Activated T-cell treated with anti-CD3 and anti-CD28 coated beads, Interleukin-2, amount 50 U/mL, for 4 hours (primary cell): ENCODE data around the gene TFDP1. TPM values are rescaled to one million over a fixed set of nuclear protein-coding genes. Genes with fewer than 3 reads are reported as not detected.

Experiments used
- ATAC-seq, 2 donors: fragments of 200-7000 bp; cut with Tn5 transposase; one replicate each; pipeline ENCODE4 v1.10.0; 2021
- DNase-seq: peaks from one replicate; pipeline ENCODE4 v3.0.0-alpha.2; 2020
- H3K27me3 Mint-ChIP-seq: one replicate; pipeline ENCODE4 v1.8.0; 2021; ENCODE audit warnings: low read depth, mixed read lengths
- H3K36me3 Mint-ChIP-seq: one replicate; pipeline ENCODE4 v1.8.0; 2022; ENCODE audit warnings: mixed read lengths; ENCODE audit not compliant: insufficient read depth
- H3K4me1 Mint-ChIP-seq: one replicate; pipeline ENCODE4 v1.8.0; 2021; ENCODE audit warnings: low read depth, mixed read lengths
- H3K4me3 Mint-ChIP-seq: one replicate; pipeline ENCODE4 v1.8.0; 2021; ENCODE audit warnings: mild to moderate bottlenecking, moderate library complexity, mixed read lengths
- H3K9me3 Mint-ChIP-seq: one replicate; pipeline ENCODE4 v1.8.0; 2021; ENCODE audit warnings: mixed read lengths
- total RNA-seq, 3 donors: library from RNA; stranded (reverse); gene quantifications; one replicate each; pipeline ENCODE4 v1.2.1, GENCODE V29; 2021

TFDP1 gene
- total RNA-seq, 3 donors from 2014 or later = 147 to 200 (median 172) TPM

GRCh38 chr13:113631341-113632095, 47.0 kb downstream of the TFDP1 start:
- Mint-ChIP-seq H3K4me1 (peaks cover 23% of the 10 kb centered on the region), H3K36me3 (peaks cover 35% of the 10 kb centered on the region), H3K4me3 (no peak overlapping the region), H3K27me3 (no peaks in the 10 kb centered on the region), H3K9me3 (no peaks in the 10 kb centered on the region)
- no peak for DNase-seq
- no peak for ATAC-seq

GRCh38 chr13:113632706-113633484, 48.3 kb downstream of the TFDP1 start:
- Mint-ChIP-seq H3K27me3 (no peaks in the 10 kb centered on the region), H3K36me3 (peaks cover 39% of the 10 kb centered on the region), H3K4me3 (no peak overlapping the region), H3K9me3 (no peaks in the 10 kb centered on the region), H3K4me1 (peaks cover 23% of the 10 kb centered on the region)
- DNase-seq (no peak), ATAC-seq (no peak)

GRCh38 chr13:113633485-113633873, 48.9 kb downstream of the TFDP1 start:
- H3K4me1 Mint-ChIP-seq = peaks cover 23% of the 10 kb centered on the region
- no peak overlapping the region for H3K4me3 Mint-ChIP-seq
- H3K27me3 Mint-ChIP-seq = no peaks in the 10 kb centered on the region
- H3K36me3 Mint-ChIP-seq = peaks cover 39% of the 10 kb centered on the region
- H3K9me3 Mint-ChIP-seq = no peaks in the 10 kb centered on the region
- ATAC-seq (no peak), DNase-seq (no peak)

GRCh38 chr13:113634279-113635047, 49.9 kb downstream of the TFDP1 start:
- H3K27me3 Mint-ChIP-seq = no peaks in the 10 kb centered on the region
- ATAC-seq (no peak), DNase-seq (no peak)
- peaks cover 39% of the 10 kb centered on the region for H3K36me3 Mint-ChIP-seq
- H3K9me3 Mint-ChIP-seq = no peaks in the 10 kb centered on the region
- no peak overlapping the region for H3K4me3 Mint-ChIP-seq
- H3K4me1 Mint-ChIP-seq = peaks cover 23% of the 10 kb centered on the region

- peaks cover 44% of the 10 kb centered on the region for H3K36me3 Mint-ChIP-seq
- no peaks in the 10 kb centered on the region for H3K9me3 Mint-ChIP-seq
- no peak overlapping the region for H3K4me3 Mint-ChIP-seq
- H3K27me3 Mint-ChIP-seq = no peaks in the 10 kb centered on the region
- DNase-seq (no peak), ATAC-seq (no peak)
- peaks cover 23% of the 10 kb centered on the region for H3K4me1 Mint-ChIP-seq
These were observed 50.5 kb downstream of the TFDP1 start for GRCh38 chr13:113635048-113635420.

GRCh38 chr13:113635709-113636108, 51.2 kb downstream of the TFDP1 start:
- H3K4me1 Mint-ChIP-seq = peaks cover 23% of the 10 kb centered on the region
- H3K9me3 Mint-ChIP-seq = no peaks in the 10 kb centered on the region
- ATAC-seq (no peak), DNase-seq (no peak)
- H3K36me3 Mint-ChIP-seq = peaks cover 50% of the 10 kb centered on the region
- H3K4me3 Mint-ChIP-seq = no peak overlapping the region
- no peaks in the 10 kb centered on the region for H3K27me3 Mint-ChIP-seq

GRCh38 chr13:113636266-113636963, 51.9 kb downstream of the TFDP1 start:
- DNase-seq (no peak), ATAC-seq (no peak)
- Mint-ChIP-seq H3K9me3 (no peaks in the 10 kb centered on the region), H3K36me3 (peaks cover 51% of the 10 kb centered on the region), H3K27me3 (no peaks in the 10 kb centered on the region), H3K4me1 (peaks cover 23% of the 10 kb centered on the region), H3K4me3 (no peak overlapping the region)

- Mint-ChIP-seq H3K4me1 (peaks cover 23% of the 10 kb centered on the region), H3K36me3 (peaks cover 58% of the 10 kb centered on the region), H3K9me3 (peaks cover 2% of the 10 kb centered on the region), H3K27me3 (no peaks in the 10 kb centered on the region), H3K4me3 (no peak overlapping the region)
- DNase-seq (no peak), ATAC-seq (no peak)
These were observed 53.0 kb downstream of the TFDP1 start for GRCh38 chr13:113637262-113638160.

- H3K9me3 Mint-ChIP-seq = peaks cover 3% of the 10 kb centered on the region
- ATAC-seq (no peak), DNase-seq (no peak)
- no peak overlapping the region for H3K4me3 Mint-ChIP-seq
- H3K4me1 Mint-ChIP-seq = peaks cover 19% of the 10 kb centered on the region
- peaks cover 54% of the 10 kb centered on the region for H3K36me3 Mint-ChIP-seq
- no peaks in the 10 kb centered on the region for H3K27me3 Mint-ChIP-seq
These were observed 53.7 kb downstream of the TFDP1 start for GRCh38 chr13:113638173-113638746.

- ATAC-seq (no peak), DNase-seq (no peak)
- peaks cover 14% of the 10 kb centered on the region for H3K4me1 Mint-ChIP-seq
- no peak overlapping the region for H3K4me3 Mint-ChIP-seq
- peaks cover 50% of the 10 kb centered on the region for H3K36me3 Mint-ChIP-seq
- H3K9me3 Mint-ChIP-seq = peaks cover 3% of the 10 kb centered on the region
- no peaks in the 10 kb centered on the region for H3K27me3 Mint-ChIP-seq
These were observed 54.3 kb downstream of the TFDP1 start for GRCh38 chr13:113638806-113639205.

- Mint-ChIP-seq H3K4me3 (no peak overlapping the region), H3K27me3 (no peaks in the 10 kb centered on the region), H3K36me3 (peaks cover 43% of the 10 kb centered on the region), H3K4me1 (peaks cover 5% of the 10 kb centered on the region), H3K9me3 (peaks cover 3% of the 10 kb centered on the region)
- ATAC-seq = no peak
- no peak for DNase-seq
These were observed 55.2 kb downstream of the TFDP1 start for GRCh38 chr13:113639616-113640262.

GRCh38 chr13:113641426-113641825, 56.9 kb downstream of the TFDP1 start:
- peaks cover 5% of the 10 kb centered on the region for H3K4me1 Mint-ChIP-seq
- no peaks in the 10 kb centered on the region for H3K27me3 Mint-ChIP-seq
- peaks cover 41% of the 10 kb centered on the region for H3K36me3 Mint-ChIP-seq
- DNase-seq (no peak), ATAC-seq (no peak)
- H3K4me3 Mint-ChIP-seq = no peak overlapping the region
- H3K9me3 Mint-ChIP-seq = peaks cover 3% of the 10 kb centered on the region

GRCh38 chr13:113642563-113642962, 58.0 kb downstream of the TFDP1 start:
- no peak for DNase-seq
- no peak for ATAC-seq
- Mint-ChIP-seq H3K27me3 (no peaks in the 10 kb centered on the region), H3K9me3 (peaks cover 3% of the 10 kb centered on the region), H3K4me1 (peaks cover 13% of the 10 kb centered on the region), H3K36me3 (peaks cover 36% of the 10 kb centered on the region), H3K4me3 (no peak overlapping the region)
